ENCODE data around the gene HIVEP3. TPM values are rescaled to one million over a fixed set of nuclear protein-coding genes. Genes with fewer than 3 reads are reported as not detected.
A peak's percentile ranks its signal among the peaks of the same experiment; 100 is the strongest.

The HIVEP3 gene
- total RNA-seq, 1 experiment from 2014 or later: 6.0 TPM

GRCh38 chr1:41905093-41905675 is 13.5 kb downstream of the HIVEP3 start:
- intact Hi-C loops (cut with micrococcal nuclease; ENCODE audit: unreplicated experiment): no loop called here
- POLR2A ChIA-PET: no interaction called here
- no TSS peak for BruUV-seq (replicated peaks)

GRCh38 chr1:41902664-41903063 is 16.1 kb downstream of the HIVEP3 start:
- ATAC-seq (no peak), DNase-seq (ENCODE audit: low read depth, low spot score) (no peak)
- Histone ChIP-seq H3K27me3 (ENCODE audit: control insufficient read depth, insufficient read depth, low read length) (no peaks in the 10 kb centered on the region), H3K36me3 (ENCODE audit: control insufficient read depth, insufficient read depth, low read length) (no peaks in the 10 kb centered on the region), H3K4me3 (ENCODE audit: low read depth in 2 of 2, low read length in 2 of 2) (no peak overlapping the region), H3K27ac (ENCODE audit: low read length) (peak overlapping the region; percentile 39; the same call in 1 of the 2 replicates), H3K9me3 (ENCODE audit: control insufficient read depth, insufficient read depth, low read depth, low read length) (no peaks in the 10 kb centered on the region), H3K4me1 (ENCODE audit: control insufficient read depth, insufficient read depth, low read length) (peaks cover 13% of the 10 kb centered on the region)
- BruUV-seq (replicated peaks): no TSS peak
- TF ChIP-seq SIN3A (IDR thresholded peaks at IDR 0.05; ENCODE audit: borderline replicate concordance, insufficient read depth, low read depth, low read length) (no peak), REST (IDR thresholded peaks at IDR 0.05; ENCODE audit: insufficient read depth in 1 of 2, low read depth in 2 of 2, low read length in 1 of 2) (no peak), CTCF (IDR thresholded peaks at IDR 0.05) (no peak), TCF7L2 (IDR thresholded peaks at IDR 0.05; ENCODE audit: low read depth, low read length) (no peak), POLR2AphosphoS5 (IDR thresholded peaks at IDR 0.05; ENCODE audit: low read depth, low read length) (no peak)
- in situ Hi-C loops (cut with HindIII; ENCODE audit: low pct_unique_long_range_greater_than_20kb, low sequenced_read_pairs) (no loop called here), intact Hi-C loops (cut with micrococcal nuclease; ENCODE audit: unreplicated experiment) (no loop called here)
- ChIA-PET CTCF (no interaction called here), POLR2A (no interaction called here)

More at GRCh38 chr1:41905093-41905675, 13.5 kb downstream of the HIVEP3 start:
- Histone ChIP-seq H3K27me3 (ENCODE audit: control insufficient read depth, insufficient read depth, low read length) (0 out of 2 replicates have a peak, but pooled peaks cover 2% of the 10 kb centered on the region), H3K27ac (ENCODE audit: low read length) (no peak overlapping the region), H3K4me1 (ENCODE audit: control insufficient read depth, insufficient read depth, low read length) (peaks cover 13% of the 10 kb centered on the region), H3K36me3 (ENCODE audit: control insufficient read depth, insufficient read depth, low read length) (no peaks in the 10 kb centered on the region), H3K4me3 (ENCODE audit: low read depth in 2 of 2, low read length in 2 of 2) (no peak overlapping the region), H3K9me3 (ENCODE audit: control insufficient read depth, insufficient read depth, low read depth, low read length) (peaks cover 10% of the 10 kb centered on the region; the same call in 1 of the 2 replicates)
- no peak for DNase-seq (ENCODE audit: low read depth, low spot score)
- no peak for ATAC-seq
- in situ Hi-C loops (cut with HindIII; ENCODE audit: low pct_unique_long_range_greater_than_20kb, low sequenced_read_pairs): no loop called here
- TF ChIP-seq POLR2AphosphoS5 (IDR thresholded peaks at IDR 0.05; ENCODE audit: low read depth, low read length) (no peak), REST (IDR thresholded peaks at IDR 0.05; ENCODE audit: insufficient read depth in 1 of 2, low read depth in 2 of 2, low read length in 1 of 2) (no peak), TCF7L2 (IDR thresholded peaks at IDR 0.05; ENCODE audit: low read depth, low read length) (no peak), CTCF (IDR thresholded peaks at IDR 0.05) (no peak), SIN3A (IDR thresholded peaks at IDR 0.05; ENCODE audit: borderline replicate concordance, insufficient read depth, low read depth, low read length) (no peak)
- CTCF ChIA-PET: no interaction called here

Data from Panc1 (cell line).